HG03575 (cell line): ENCODE data around the gene SPACA7.
"Not testable (repeated sequence)": the region's sequence is repeated elsewhere in the genome, so short reads cannot be mapped to it uniquely, and the experiment has no call there.

Source experiments
- ATAC-seq: cut with Tn5 transposase; IDR thresholded peaks from one replicate; pipeline ENCODE4 v1.9.1; 2021; ENCODE audit not compliant: unreplicated experiment, insufficient number of reproducible peaks, low FRiP score; ENCODE audit errors: extremely low read depth

SPACA7 gene

DNA sequence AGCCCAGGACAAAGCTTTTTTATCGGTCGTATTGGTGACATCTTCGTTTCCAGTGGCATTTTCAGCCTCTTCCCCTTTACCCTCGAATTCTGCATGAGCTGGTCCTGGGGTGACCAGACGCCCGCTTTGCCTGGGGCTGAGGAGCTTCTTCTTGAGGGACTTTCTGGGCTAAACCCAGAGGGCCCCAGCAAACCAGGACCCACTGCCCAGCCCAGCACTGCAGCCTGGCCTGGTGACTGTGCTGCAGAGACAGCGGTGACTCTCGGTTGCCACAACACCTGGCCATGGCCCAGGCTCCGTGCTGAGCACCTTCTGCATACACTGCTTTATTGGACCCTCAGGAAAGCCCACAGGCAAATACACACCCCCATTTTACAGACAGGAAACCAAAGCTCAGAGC, 21.0 kb downstream of the SPACA7 start:
- no peak for ATAC-seq

DNA sequence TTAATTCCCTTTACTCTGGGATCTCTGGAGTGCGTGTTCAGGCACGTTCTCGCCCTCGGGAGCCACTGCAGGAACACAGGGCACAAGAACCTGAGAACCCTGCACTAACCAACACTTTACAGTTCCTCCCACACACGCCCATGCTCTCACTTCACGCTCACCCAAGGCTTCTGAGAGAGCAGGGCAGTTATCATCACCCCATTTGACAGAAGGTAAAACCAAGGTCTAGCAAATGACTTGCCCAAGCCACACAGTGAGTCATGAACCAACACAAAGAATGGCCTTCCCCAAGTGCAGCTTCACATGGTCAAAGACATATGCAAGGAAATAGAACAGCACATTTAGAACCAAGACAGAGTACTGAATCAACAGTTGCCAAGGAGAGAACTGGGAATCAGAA, 22.2 kb downstream of the SPACA7 start:
- ATAC-seq: not testable (repeated sequence)

DNA sequence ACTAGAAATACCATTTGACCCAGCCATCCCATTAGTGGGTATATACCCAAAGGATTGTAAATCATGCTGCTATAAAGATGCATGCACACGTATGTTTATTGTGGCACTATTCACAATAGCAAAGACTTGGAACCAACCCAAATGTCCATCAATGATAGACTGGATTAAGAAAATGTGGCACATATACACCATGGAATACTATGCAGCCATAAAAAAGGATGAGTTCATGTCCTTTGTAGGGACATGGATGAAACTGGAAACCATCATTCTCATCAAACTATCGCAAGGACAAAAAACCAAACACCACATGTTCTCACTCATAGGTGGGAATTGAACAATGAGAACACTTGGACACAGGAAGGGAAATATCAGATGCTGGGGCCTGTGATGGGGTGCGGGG, 33.7 kb downstream of the SPACA7 start:
- ATAC-seq: not testable (repeated sequence)

DNA sequence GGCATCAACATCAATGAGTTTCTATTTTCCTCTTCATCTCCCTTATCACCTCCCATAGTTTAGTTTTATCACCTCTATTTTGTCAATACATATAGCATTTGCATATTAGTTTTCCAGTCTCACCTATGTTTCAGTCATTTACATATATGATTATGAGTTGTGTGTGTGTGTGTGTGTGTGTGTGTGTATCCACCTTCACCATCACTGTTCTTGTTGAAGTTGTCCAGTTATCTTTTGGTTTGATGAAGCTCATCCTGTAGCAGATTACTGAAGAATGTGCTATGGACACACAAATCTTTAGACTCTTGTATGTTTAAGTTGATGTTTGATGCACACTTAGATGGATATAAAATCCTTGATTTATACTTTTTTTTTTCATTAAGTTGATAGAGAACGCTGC, 40.5 kb downstream of the SPACA7 start:
- no peak for ATAC-seq

DNA sequence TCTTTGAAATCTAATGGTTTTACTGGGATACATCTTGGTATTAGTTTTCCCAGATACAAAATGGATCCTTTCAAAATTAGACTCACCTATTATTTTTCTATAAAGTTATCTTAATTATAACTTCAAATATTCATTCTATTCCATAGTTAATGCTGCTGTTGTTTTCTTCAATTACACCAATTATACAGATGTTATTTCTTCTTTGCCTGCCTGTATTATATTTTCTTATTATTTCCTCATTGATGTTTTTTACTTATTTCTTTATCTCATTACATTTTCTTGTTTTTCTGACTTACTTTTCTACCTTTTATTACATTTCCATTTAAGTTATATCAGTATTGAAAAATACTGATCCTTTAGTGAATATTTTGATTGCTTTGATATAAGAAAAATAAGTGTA, 40.9 kb downstream of the SPACA7 start:
- no peak for ATAC-seq

DNA sequence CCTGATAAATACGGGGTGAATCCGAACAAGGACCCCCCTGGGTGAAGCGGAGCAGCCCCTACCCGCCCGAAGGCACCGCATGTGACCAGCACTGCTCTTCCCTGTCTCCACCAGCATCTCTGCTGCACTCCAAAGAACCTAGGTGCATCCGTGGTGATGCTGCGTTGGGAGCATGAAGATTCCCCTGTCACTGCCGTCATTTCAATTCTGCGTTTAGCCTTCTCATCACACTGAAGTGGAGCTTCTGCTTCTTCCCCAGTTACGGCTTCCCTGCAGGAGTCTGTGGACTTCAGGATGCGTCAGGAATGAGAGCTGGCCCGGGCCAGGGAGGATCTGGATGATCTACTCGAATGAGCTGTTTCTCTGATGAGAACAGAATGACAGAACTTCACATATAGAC, 47.9 kb downstream of the SPACA7 start:
- no peak for ATAC-seq

DNA sequence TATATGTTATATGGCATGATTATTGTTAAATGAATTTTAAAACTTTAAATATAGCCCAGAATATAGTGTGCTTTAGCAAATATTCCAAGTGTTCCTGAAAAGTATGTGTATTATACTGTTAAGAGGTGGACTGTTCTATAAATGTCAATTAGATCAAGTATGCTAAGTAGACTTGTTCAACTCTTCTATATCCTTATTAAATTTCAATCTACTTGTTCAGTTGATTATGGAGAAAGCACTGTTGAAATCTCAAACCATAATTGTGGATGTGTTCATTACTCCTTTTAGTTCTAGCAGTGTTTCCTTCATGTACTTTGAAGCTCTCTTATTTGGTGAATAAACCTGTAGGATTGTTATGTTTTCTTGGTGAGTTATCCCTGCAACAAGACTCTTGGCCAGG, 52.5 kb downstream of the SPACA7 start:
- ATAC-seq: no peak

DNA sequence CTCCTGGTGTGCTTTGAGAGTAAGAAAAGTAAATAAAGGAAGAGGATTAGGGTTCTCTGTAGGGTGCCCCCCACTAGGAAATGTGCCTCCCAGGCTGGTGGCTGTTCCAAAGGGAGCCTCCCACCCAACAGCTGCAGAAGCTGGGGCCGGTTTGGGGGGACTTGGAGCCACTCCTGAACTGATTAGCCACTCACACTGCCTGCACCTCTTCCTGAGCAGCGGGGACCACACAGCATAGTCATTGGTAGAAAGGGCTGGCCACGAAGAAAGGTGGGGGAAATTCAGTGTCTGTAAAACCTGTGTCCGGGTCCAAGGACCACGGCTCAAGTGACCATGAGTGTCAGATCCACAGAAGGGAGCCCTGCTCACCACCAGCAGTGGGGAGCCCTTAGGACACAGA, 55.6 kb downstream of the SPACA7 start:
- no peak for ATAC-seq

DNA sequence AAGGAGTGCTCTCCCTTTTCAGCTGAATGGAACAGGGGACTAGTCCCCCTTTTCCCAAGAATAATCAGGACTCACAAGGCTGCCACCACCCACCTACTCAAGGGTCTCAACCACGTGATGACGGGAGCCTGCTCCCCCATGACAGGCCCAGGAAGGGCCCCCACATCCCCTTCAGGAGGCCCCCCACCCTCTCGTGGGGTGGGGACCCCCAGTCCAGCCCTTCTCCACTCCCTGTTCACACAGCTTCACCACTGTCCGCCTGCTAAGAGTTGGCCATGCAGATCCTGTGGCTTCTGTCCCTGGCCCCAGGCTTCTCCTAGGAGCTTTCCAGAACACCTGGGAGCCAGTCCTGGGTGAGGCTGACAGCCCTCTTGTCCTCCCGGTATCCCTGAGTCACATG, 56.6 kb downstream of the SPACA7 start:
- ATAC-seq: not testable (repeated sequence)

DNA sequence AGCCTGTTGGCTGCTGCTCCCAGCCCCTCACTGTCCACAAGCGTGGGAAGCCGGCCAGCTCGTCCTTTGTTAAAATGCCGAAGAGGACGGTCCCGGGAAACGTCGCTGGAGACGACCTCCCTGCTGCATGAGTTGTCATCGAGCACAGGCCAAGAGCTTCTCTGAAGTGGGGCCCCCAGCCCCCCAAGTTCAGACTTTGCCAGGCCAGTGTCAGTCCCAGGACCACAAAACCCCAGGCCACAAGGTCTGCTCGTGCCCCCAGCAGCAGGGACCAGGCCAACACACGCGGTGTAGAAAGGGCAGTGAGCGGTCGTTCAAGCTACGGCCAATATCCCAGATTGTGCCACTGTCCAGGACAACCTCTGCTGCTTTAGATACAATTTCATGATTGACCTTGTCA, 57.4 kb downstream of the SPACA7 start:
- not testable (repeated sequence) for ATAC-seq

DNA sequence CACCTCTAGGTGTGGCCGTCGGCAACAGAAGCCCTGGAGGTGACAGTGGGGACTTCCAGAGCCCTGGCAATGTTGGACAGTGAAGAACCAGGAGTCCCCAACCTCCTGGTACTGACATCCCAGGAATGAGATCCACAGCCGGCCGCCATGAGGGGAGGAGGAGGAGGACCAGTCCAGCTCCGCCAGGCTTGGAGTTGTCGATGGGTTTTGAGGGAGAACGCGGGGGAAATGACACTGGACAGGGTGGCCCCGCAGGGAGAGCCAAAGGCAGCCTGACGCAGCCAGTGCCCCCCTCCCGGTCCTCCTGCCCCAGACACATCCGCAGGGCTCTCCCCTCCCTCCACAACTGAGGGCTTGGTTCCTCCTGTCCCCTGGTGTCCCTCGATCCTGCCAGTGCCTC, 57.9 kb downstream of the SPACA7 start:
- no peak for ATAC-seq

DNA sequence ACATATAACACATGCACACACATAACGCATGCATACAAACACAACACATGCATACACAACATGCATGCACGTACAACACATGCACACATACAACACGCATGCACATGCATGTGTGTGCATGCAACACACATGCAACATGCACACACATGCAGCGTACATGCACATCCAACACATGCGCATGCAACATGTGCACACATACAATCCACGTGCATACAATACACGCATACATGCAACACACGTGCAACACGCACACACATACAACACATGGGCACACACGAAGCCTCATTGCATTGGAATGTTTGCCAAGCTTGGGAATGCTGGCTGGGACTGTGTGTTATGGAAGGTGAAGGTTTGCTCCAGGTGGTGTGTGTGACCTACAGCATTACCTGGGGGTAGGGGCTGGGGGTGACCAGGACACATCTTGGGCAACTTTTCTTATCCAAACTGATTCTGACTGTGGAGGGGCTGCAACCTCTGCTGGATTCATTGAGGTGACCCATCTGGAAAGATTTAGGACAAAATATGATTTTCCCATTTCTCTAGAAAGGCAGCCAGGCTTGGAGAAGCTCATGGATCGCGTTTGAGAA, 58.9 kb downstream of the SPACA7 start:
- ATAC-seq: no peak

DNA sequence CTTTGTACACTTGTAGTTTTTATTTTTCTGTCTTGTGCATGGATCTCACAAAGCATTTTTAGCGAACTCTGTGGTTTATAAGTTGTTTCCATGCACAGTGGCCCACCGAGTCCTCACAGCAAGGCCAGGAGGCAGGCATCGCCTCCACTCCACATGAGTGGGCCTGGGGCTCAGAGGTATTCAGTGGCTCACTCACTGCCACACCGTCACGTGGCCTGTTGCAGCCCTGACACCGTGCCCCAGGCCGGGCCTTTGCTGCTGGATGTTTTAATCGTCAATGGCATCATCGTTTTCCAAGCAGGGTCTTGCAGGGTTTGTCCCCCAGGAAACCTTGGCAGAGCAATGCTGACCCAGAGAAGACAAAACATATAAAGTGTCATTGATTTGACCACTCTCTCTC, 59.8 kb downstream of the SPACA7 start:
- ATAC-seq: no peak

DNA sequence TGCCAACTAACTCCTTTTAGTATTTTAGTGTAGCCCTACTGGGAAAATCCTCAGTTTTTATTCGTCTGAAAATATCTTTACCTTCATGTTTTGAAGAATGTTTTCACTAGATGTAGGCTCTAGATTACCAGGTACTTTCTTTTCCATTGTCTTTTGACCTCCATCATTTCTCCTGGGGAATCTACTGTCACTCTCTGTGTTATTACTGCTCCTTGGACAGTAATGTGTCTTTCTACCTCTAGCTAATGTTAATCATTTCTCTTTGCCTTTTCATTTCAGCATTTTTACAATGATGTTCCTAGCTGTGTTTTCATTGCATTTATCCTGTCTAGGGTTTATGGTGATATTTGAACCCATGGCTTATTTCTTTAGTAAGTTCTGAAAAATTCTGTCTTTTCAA, 61.9 kb downstream of the SPACA7 start:
- ATAC-seq: no peak

DNA sequence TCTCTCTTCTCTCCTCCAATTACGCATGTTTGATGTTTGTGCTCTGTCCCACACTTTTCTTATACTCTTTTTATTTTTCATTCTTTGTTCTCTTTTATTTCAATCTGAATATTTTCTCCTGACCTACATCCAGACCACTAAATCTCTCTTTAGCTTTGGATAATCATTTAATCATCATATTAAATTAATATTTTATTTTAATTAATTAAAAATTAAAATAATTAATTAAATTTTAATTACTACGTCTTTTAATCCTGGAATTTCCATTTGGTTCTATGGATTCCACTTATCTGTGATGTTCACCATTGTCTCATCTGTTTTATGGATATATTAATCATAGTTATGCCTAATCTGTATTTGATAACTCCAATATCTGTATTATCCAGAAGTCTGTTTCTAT, 62.4 kb downstream of the SPACA7 start:
- ATAC-seq: no peak

DNA sequence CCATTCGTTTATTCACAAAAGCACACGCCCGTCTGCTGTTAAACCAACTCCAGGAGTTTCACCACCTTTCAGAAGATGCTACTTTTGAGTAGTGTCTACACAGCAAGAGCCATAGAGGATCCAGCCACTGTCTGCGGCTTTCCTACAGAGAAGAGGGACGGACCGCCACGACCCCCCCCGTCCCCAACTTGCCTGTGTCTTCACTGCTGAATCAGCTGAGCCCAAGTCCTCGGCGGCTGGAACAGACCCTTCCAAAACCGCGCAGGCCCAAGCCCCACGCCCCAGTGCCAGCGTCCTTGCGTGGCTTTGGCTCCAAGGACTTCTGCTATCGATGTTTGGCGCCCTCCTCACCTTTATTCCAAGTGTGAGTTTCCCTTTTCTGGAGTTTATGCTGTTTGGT, 65.1 kb downstream of the SPACA7 start:
- no peak for ATAC-seq

DNA sequence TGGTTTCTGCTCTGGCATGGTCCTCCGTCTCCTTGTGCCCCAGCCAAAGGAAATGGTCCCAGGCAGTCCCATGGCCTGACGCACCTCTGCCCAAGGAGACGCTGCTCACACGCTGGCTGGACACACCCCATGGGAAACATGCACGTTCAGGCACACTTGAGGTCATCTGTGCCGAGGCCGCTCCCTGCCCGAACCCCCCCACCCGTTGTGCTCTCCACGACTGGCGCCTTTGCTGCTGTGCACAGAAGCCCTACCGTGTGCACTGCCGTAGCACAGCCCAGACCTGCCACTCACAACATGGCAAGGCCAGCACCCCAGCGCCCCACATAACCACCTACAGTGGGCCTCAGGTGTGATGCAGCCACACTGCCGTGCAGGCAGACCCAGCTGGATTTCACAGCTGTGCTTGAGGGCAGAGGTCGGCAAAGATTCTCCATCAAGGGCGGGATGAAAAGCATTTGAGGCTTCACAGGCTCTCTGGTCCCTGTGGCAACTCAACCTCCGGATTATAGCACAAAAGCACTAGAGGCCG, 65.7 kb downstream of the SPACA7 start:
- no peak for ATAC-seq

DNA sequence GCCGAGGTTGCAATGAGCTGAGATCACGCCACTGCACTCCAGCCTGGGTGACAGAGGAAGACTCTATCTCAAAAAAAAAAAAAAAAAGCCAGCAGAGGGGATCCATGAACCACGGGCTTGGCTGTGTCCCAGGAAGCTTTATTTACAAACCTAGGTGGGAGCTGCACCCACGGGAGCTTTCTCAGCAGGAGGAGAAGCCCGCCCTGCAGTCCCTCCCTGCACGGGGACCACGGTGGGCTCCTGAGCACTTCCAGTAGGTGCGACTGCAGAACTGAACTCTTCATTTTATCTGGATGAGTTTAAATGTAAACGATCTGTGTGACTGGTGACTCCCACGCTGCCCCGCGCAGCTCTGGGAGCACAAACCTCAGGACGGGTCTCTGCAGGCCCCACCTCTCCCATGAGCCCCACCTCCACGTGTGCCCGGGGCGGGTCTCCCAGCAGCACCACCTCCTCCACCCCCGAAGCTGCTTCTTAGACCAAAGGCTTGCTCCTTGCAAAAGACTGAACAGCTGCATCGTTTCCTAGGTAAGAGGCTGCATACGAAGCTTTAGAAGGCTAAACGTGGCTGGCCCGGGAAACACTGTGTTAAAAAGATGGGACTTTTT, 66.4 kb downstream of the SPACA7 start:
- ATAC-seq: no peak

DNA sequence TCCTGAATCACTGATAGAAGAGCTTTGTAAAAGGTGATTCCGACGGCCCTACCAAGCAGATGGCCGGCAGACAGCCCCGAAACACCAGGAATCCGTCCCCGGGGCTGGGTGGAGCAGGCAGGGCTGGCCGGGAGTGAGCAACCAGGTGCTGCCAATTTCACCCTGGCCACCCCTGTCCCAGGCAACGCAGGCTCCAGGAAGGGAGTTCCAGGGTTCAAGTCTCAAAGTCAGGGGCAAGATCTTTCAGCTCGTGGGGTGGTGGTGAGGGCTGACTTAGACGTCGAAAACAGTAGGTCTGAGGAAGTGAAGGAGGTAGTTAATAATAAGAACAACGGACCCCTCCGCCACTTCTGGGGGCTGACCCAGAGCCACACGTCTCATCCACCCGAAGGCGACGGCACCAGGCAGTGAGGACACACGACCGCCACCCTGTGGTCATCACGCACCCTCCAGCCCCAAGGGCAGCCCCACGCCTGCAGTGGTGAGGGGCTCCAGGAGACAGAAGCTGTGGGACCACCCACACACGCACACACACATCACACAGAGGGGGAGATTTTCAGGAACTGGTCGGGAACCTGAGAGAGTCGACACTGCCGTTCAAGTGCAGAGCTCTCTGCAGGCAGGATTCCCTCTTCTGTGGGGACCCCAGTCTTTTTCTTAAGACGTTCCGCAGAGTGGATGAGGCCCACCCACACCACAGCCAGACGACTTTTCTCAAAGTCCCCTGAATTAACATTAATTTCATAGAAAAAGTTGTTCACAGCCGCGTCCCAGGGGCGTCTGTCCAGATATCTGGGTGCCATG, 67.2 kb downstream of the SPACA7 start:
- no peak for ATAC-seq

DNA sequence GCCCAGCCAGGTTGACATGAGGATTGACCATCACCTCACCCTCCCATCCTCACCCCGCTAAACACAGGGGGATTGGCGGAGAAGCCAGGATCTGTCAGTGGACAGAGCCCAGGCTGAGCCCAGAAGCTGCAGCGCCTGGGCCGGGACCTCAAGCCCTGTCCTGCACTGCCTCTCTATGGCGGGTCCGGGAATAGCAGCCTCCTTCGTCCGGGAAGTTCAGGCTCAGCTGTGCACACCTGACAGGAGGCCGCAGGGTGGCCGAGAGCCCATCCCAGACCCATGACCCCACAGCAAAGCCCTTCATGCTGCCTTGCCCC, 67.8 kb downstream of the SPACA7 start:
- ATAC-seq: no peak
